WI38 (cell line): ENCODE data around the gene CLEC2B.
A peak's percentile ranks its signal among the peaks of the same experiment; 100 is the strongest.

Experiments used
- H3K4me3 ChIP-seq: 2 replicates; pipeline ENCODE4 v1.5.1; 2011; ENCODE audit warnings: low read depth, mild to moderate bottlenecking, control low read depth, low read length
- CTCF ChIP-seq: IDR thresholded peaks from 2 replicates; pipeline ENCODE4 v1.5.1; 2012; ENCODE audit warnings: low read depth, mild to moderate bottlenecking, control low read depth, low read length

Gene CLEC2B

GRCh38 chr12:9869307-9870161 lies at the start of gene CLEC2B:
Gene CLEC2B (minus strand): TSS chr12:9869354.
- TF ChIP-seq CTCF: no peak
- H3K4me3 ChIP-seq: peak within 1 kb of the TSS; percentile 56

- no peak for TF ChIP-seq CTCF
- no peak overlapping the region for H3K4me3 ChIP-seq
Observed at GRCh38 chr12:9911708-9912107, 42.6 kb upstream of the CLEC2B start.

GRCh38 chr12:9910716-9911421 lies 41.7 kb upstream of the CLEC2B start:
- TF ChIP-seq CTCF: no peak
- no peak overlapping the region for H3K4me3 ChIP-seq

- no peak for TF ChIP-seq CTCF
- H3K4me3 ChIP-seq: no peak overlapping the region
Observed at GRCh38 chr12:9909724-9910123, 40.6 kb upstream of the CLEC2B start.

- TF ChIP-seq CTCF: no peak
- H3K4me3 ChIP-seq: no peak overlapping the region
Observed at GRCh38 chr12:9908350-9908749, 39.2 kb upstream of the CLEC2B start.

GRCh38 chr12:9907769-9908168 lies 38.6 kb upstream of the CLEC2B start:
- TF ChIP-seq CTCF: no peak
- H3K4me3 ChIP-seq: no peak overlapping the region

GRCh38 chr12:9906873-9907272 lies 37.7 kb upstream of the CLEC2B start:
- no peak overlapping the region for H3K4me3 ChIP-seq
- no peak for TF ChIP-seq CTCF
